HepG2 (cell line): ENCODE data around the gene KIF1C. TPM values are rescaled to one million over a fixed set of nuclear protein-coding genes. Genes with fewer than 3 reads are reported as not detected.

ENCODE experiments used
- DMTF1 ChIP-seq: sonication (generic); formaldehyde crosslinking; IDR thresholded peaks from 2 replicates; pipeline ENCODE4 v1.4.0; 2020; ENCODE audit warnings: mild to moderate bottlenecking, missing genetic modification reagents
- FOXK2 ChIP-seq: fragments of 450-650 bp; IDR thresholded peaks from 2 replicates; pipeline ENCODE4 v1.6.1; 2016
- GPBP1L1 ChIP-seq: sonication (generic); formaldehyde crosslinking; IDR thresholded peaks from 2 replicates; pipeline ENCODE4 v1.5.0; 2020; ENCODE audit warnings: mild to moderate bottlenecking, missing genetic modification reagents
- KAT7 ChIP-seq: IDR thresholded peaks from 2 replicates; pipeline ENCODE4 v1.6.1; 2018; ENCODE audit warnings: borderline replicate concordance, missing compliant biosample characterization
- KLF15 ChIP-seq: sonication (generic); formaldehyde crosslinking; IDR thresholded peaks from 2 replicates; pipeline ENCODE4 v1.8.1; 2023; ENCODE audit warnings: borderline replicate concordance, mild to moderate bottlenecking, inconsistent platforms, missing genetic modification reagents, mixed read lengths
- MIER3 ChIP-seq: IDR thresholded peaks from 2 replicates; pipeline ENCODE4 v1.6.1; 2016; ENCODE audit warnings: missing compliant biosample characterization, borderline replicate concordance
- PAWR ChIP-seq: sonication (generic); formaldehyde crosslinking; IDR thresholded peaks from 2 replicates; pipeline ENCODE4 v1.4.0; 2020; ENCODE audit warnings: missing genetic modification reagents, mild to moderate bottlenecking, borderline replicate concordance
- PHF5A ChIP-seq: IDR thresholded peaks from one replicate; pipeline ENCODE4 v1.6.1; 2018; ENCODE audit warnings: low read depth, missing genetic modification reagents; ENCODE audit not compliant: unreplicated experiment
- POLR2AphosphoS2 ChIP-seq: IDR thresholded peaks from 2 replicates; pipeline ENCODE4 v1.6.1; 2011; ENCODE audit warnings: low read depth, low read length, improper control_type of control experiment
- PREB ChIP-seq: sonication (generic); formaldehyde crosslinking; IDR thresholded peaks from 2 replicates; pipeline ENCODE4 v1.4.0; 2020; ENCODE audit warnings: missing genetic modification reagents
- SRSF1 ChIP-seq: fragments of 200-400 bp; formaldehyde crosslinking; optimal IDR thresholded peaks from 2 replicates; pipeline ENCODE3; 2017; ENCODE audit warnings: mild to moderate bottlenecking, low read depth, low read length, moderate library complexity
- SRSF4 ChIP-seq: fragments of 200-400 bp; formaldehyde crosslinking; IDR thresholded peaks from one replicate; pipeline ENCODE4 v1.6.1; 2018; ENCODE audit warnings: mild to moderate bottlenecking, low read depth, low read length, moderate library complexity; ENCODE audit not compliant: poor library complexity, severe bottlenecking
- TAF15 ChIP-seq: fragments of 200-400 bp; formaldehyde crosslinking; IDR thresholded peaks from one replicate; pipeline ENCODE4 v1.6.1; 2018; ENCODE audit warnings: mild to moderate bottlenecking, low read depth, low read length; ENCODE audit not compliant: poor library complexity, severe bottlenecking
- TSC22D2 ChIP-seq: sonication (generic); formaldehyde crosslinking; IDR thresholded peaks from 2 replicates; pipeline ENCODE4 v1.5.1; 2020; ENCODE audit warnings: missing genetic modification reagents, mild to moderate bottlenecking, borderline replicate concordance
- U2AF1 ChIP-seq: fragments of 200-400 bp; formaldehyde crosslinking; optimal IDR thresholded peaks from 2 replicates; pipeline ENCODE3; 2017; ENCODE audit warnings: mild to moderate bottlenecking, low read depth, low read length
- ZNF251 ChIP-seq: sonication (generic); formaldehyde crosslinking; IDR thresholded peaks from 2 replicates; pipeline ENCODE4 v1.9.0; 2021; ENCODE audit warnings: mild to moderate bottlenecking, missing genetic modification reagents
- ZNF501 ChIP-seq: sonication (generic); formaldehyde crosslinking; IDR thresholded peaks from 2 replicates; pipeline ENCODE4 v1.5.1; 2020; ENCODE audit warnings: mild to moderate bottlenecking, moderate library complexity, missing genetic modification reagents
- ZNF724P ChIP-seq: sonication (generic); formaldehyde crosslinking; IDR thresholded peaks from 2 replicates; pipeline ENCODE4 v1.8.0; 2022; ENCODE audit warnings: missing genetic modification reagents, borderline replicate concordance
- ZNF75D ChIP-seq: sonication (generic); formaldehyde crosslinking; IDR thresholded peaks from 2 replicates; pipeline ENCODE4 v1.8.1; 2023; ENCODE audit warnings: missing genetic modification reagents, mild to moderate bottlenecking, borderline replicate concordance
- ZNF878 ChIP-seq: sonication (generic); formaldehyde crosslinking; IDR thresholded peaks from 2 replicates; pipeline ENCODE4 v1.8.1; 2023; ENCODE audit warnings: mild to moderate bottlenecking, missing genetic modification reagents, moderate library complexity
- polyA plus RNA-seq, 8 experiments: library from polyadenylated mRNA; depleted of rRNA in 3 of 8; stranded (reverse) in 7 of 8; unstranded in 1 of 8; fragments of >200 nt; fragmentation: Illumina TruSeq in 4 of 8; extraction: Trizol in 4 of 8; gene quantifications; 2 replicates each; pipeline versions ENCODE4 v1.2.1 to v1.2.3, GENCODE V29; 2011 to 2016; ENCODE audit warnings: low read depth in 4 of 8, missing spikeins in 1 of 8, mixed read lengths in 1 of 8; ENCODE audit not compliant: insufficient read depth in 1 of 8
- total RNA-seq, 5 experiments: library from RNA; depleted of rRNA; stranded (reverse); fragments of >200 nt; fragmentation: Illumina TruSeq; extraction: Trizol; gene quantifications; 2 replicates each; pipeline ENCODE4 v1.2.3, GENCODE V29; 2016; ENCODE audit warnings: low read depth in 1 of 5
- TF ChIP-seq, protein P1 (sequence below): sonication (generic); formaldehyde crosslinking; IDR thresholded peaks from 2 replicates; pipeline ENCODE4 v1.5.1; 2020; ENCODE audit warnings: mild to moderate bottlenecking, missing genetic modification reagents, moderate library complexity
- TF ChIP-seq, protein P2 (sequence below): sonication (generic); formaldehyde crosslinking; IDR thresholded peaks from 2 replicates; pipeline ENCODE4 v1.8.0; 2023; ENCODE audit warnings: mild to moderate bottlenecking, missing genetic modification reagents

Gene KIF1C
- total and polyA plus RNA-seq, 2 of the 13 experiments (the other 11 are each of a cell fraction or from before 2014, with no cell fraction given), result 70.0 to 104 TPM

DNA sequence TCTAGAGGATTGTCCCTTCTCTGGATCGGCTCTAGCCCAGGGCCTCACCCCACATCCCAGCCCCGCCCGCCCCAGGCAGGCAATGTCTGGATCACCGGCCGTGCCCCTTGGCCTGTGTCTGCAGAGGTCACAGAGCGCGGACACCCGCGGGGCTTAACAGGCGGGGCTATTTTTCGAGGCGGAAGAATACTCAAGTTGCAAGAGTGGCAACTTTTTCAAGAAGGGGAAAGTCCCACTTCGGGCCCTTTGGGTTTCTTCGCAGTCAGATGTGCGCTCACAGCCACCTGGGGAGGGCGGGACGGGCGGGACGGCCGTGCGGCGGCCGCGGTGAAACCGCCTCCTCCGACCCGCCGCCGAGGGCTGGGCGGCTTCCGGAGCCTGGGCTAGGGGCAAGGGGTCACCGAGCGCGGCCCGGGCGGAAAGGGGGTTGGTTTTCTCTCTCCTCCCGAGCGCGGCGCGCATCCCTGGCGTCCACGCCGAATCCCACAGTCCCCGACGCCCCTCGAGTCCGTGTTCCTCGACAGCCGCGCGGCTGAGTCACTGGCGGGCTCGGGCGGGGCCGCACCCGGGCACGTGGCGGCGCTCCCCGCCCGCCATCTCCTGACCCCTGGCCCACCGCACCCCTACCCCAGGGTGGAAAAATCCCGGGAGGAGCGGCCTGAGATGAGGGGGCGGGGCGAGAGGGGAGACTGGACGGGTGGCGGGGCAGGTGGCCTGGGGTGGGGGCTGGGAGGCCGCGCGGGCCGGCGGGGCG lies 48.3 kb upstream of the KIF1C start (continued):
- peak; percentile 59; the same call in 1 of the 2 replicates for TF ChIP-seq ZNF878 (CRISPR knock-in tag)
- TF ChIP-seq ZNF724P (CRISPR knock-in tag), result no peak
- no peak for TF ChIP-seq ZNF75D
- TF ChIP-seq, protein P1, sequence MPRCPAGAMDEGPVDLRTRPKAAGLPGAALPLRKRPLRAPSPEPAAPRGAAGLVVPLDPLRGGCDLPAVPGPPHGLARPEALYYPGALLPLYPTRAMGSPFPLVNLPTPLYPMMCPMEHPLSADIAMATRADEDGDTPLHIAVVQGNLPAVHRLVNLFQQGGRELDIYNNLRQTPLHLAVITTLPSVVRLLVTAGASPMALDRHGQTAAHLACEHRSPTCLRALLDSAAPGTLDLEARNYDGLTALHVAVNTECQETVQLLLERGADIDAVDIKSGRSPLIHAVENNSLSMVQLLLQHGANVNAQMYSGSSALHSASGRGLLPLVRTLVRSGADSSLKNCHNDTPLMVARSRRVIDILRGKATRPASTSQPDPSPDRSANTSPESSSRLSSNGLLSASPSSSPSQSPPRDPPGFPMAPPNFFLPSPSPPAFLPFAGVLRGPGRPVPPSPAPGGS, result 0 out of 2 replicates have a peak, but pooled peaks have one; percentile 27
- no peak for TF ChIP-seq POLR2AphosphoS2
- TF ChIP-seq TSC22D2 (CRISPR knock-in tag), result 0 out of 2 replicates have a peak, but pooled peaks have one; percentile 64
- TF ChIP-seq PREB (CRISPR knock-in tag), result no peak
- TF ChIP-seq PHF5A (CRISPR knock-in tag), result no peak
- TF ChIP-seq MIER3 (CRISPR knock-in tag), result no peak
- no peak; the same call in 1 of the 2 replicates for TF ChIP-seq KLF15 (CRISPR knock-in tag)
- no peak for TF ChIP-seq SRSF4
- no peak for TF ChIP-seq PAWR
- no peak for TF ChIP-seq KAT7 (CRISPR knock-in tag)
- TF ChIP-seq, protein P2, sequence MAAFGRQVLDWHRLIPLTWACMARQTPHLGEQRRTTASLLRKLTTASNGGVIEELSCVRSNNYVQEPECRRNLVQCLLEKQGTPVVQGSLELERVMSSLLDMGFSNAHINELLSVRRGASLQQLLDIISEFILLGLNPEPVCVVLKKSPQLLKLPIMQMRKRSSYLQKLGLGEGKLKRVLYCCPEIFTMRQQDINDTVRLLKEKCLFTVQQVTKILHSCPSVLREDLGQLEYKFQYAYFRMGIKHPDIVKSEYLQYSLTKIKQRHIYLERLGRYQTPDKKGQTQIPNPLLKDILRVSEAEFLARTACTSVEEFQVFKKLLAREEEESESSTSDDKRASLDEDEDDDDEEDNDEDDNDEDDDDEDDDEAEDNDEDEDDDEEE (CRISPR knock-in tag), result 0 out of 2 replicates have a peak, but pooled peaks have one; percentile 12
- peak; percentile 84 for TF ChIP-seq TAF15
- TF ChIP-seq GPBP1L1 (CRISPR knock-in tag), result no peak
- TF ChIP-seq ZNF251, result no peak
- no peak for TF ChIP-seq U2AF1
- no peak for TF ChIP-seq SRSF1
- no peak for TF ChIP-seq FOXK2
- TF ChIP-seq DMTF1 (CRISPR knock-in tag), result no peak
- TF ChIP-seq ZNF501, result 0 out of 2 replicates have a peak, but pooled peaks have one; percentile 39
